GM19240 (cell line): ENCODE measurements around the gene SIN3B.
"Not testable (repeated sequence)": the region's sequence is repeated elsewhere in the genome, so short reads cannot be mapped to it uniquely, and the experiment has no call there.

Experiments
- DNase-seq: peaks from one replicate; pipeline ENCODE4 v3.0.0; 2011; ENCODE audit warnings: low spot score; ENCODE audit not compliant: insufficient read length

Gene SIN3B

DNA sequence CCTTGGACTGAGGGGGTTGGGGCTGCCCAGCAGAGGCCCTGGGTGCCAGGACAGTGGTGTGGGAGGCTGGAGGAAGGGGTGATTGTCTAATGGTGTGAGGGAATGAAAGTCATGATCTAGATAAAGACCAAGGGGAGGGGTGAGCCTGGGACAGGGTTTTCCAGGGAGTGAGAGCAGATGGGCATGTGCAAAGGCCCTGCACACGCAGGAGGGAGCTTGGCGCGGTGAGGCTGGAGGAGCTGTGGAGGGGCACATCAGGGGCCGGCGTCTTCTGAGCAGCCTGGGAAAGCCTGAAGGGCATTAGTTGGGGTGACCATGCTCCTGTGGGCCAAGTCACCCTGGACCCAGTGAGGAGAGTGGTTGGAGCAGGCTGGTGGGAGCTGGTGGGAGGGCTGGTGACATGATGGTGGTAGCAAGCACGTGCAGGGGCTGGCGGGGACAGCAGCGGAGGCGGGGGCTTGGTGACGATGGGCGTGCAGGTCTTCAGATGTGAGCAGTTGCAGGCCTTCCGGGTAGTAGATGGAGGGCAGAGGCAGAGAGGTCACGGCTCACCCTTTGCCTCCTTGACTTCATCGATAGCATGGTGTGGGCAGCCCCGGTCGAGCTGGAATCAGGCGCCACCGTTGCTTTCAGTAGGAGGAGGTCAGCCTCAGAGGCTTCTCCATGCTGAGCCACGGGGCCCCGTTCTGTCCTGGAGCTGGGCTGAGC, 39.4 kb downstream of the SIN3B start:
- DNase-seq, result no peak

DNA sequence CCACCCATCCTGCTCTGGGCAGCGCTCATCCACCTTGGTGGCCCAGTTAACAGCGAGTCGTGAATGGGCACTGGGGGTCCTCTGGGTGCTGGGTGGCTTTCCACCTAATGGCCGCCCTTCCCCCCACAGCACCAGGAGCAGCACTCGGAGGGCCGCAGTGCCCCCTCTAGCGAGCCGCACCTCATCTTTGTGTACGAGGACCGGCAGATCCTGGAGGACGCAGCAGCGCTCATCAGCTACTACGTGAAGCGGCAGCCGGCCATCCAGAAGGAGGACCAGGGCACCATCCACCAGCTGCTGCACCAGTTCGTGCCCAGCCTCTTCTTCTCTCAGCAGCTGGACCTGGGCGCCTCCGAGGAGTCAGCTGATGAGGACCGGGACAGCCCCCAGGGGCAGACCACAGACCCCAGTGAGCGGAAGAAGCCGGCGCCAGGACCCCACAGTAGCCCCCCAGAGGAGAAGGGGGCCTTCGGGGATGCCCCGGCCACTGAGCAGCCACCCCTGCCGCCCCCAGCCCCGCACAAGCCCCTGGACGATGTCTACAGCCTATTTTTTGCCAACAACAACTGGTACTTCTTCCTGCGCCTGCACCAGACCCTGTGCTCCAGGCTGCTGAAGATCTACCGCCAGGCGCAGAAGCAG, 40.3 kb downstream of the SIN3B start:
- DNase-seq, result no peak

DNA sequence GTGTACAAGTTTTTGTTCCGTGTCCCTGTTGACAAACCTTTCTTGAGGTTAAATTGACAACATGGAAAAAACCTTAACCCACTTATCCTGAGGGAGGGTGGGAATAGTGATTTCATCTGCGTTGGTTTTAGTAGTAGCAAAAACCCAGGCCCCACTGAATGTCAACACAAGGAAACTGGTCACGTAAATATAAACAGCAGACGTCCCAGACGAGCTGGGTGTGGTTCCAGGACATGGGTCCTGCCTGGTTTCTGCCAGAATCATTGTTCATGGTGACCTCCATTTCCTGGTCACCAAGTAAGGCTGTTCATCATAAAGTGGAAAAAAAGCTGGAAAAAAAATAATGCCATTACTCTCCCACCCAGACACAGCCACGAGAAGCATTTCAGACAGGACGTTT, 42.7 kb downstream of the SIN3B start:
- no peak for DNase-seq

DNA sequence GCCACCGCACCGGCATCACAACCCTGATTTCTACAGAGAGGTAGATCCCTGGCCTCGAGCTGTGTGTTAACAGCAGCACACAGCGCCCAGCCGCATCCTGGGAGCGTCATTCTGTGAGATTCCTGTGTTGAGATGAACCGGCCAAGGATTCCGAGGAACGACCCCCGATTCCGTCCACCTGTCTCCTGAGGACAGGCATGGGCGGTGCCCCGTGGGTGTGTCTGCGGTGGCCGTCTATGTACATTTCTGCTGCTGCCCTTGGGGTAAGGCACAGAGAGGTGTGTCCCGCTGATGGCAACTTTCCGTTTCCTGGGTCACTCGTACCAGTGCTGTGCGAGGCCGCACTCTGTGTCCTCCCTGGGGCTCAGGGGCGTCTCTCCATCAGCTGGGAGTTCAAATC, 43.5 kb downstream of the SIN3B start:
- DNase-seq, result no peak

DNA sequence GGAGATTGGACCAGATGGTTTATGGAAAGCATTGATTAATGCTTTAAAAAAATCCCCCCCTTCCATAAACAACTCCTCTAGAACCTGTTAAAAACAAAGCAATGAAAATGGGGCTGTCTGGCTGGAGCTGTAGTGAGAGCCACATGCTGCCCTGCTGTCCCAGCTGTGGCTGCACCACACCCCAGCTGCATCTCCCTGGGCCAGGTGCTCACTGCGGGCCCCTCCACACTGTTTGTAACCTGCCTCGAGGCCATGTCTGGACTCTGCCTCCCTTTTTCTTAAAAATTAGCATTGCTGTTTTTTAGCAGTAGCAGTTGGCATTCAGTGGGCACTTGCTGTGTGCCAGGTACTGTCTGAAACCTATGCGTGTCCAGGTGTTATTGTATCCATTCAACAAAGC, 44.4 kb downstream of the SIN3B start:
- DNase-seq, result no peak

DNA sequence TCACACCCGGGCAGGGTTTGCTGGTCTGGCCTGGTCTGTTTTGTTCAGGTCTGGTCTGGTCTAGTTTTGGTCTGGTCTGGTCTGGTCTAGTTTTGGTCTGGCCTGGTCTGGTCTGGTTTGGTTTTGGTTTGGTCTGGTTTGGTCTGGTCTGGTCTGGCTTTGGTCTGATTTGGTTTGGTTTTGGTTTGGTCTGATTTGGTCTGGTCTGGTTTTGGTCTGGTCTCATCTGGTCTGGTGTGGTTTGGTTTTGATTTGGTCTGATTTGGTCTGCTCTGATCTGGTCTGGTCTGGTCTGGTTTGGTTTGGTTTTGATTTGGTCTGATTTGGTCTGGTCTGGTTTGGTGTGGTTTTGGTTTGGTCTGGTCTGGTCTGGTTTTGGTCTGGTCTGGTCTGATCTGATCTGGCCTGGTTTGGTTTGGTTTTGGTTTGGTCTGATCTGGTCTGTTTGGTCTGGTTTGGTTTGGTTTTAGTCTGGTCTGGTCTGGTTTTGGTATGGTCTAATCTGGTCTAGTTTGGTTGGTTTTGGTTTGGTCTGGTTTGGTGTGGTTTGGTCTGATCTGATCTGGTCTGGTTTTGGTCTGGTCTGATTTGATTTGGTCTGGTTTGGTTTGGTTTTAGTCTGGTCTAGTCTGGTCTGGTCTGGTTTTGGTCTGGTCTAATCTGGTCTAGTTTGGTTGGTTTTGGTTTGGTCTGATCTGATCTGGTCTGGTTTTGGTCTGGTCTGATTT, 45.2 kb downstream of the SIN3B start:
- DNase-seq, result no peak

DNA sequence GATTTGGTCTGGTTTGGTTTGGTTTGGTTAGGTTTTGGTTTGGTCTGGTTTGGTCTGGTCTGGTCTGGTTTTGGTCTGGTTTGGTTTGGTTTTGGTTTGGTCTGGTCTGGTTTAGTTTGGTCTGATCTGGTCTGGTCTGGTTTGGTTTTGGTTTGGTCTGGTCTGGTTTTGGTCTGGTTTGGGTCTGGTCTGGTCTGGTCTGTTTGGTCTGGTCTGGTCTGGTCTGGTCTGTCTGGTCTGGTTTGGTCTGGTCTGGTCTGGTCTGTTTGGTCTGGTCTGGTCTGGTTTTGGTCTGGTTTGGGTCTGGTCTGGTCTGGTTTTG, 45.7 kb downstream of the SIN3B start:
- not testable (repeated sequence) for DNase-seq

DNA sequence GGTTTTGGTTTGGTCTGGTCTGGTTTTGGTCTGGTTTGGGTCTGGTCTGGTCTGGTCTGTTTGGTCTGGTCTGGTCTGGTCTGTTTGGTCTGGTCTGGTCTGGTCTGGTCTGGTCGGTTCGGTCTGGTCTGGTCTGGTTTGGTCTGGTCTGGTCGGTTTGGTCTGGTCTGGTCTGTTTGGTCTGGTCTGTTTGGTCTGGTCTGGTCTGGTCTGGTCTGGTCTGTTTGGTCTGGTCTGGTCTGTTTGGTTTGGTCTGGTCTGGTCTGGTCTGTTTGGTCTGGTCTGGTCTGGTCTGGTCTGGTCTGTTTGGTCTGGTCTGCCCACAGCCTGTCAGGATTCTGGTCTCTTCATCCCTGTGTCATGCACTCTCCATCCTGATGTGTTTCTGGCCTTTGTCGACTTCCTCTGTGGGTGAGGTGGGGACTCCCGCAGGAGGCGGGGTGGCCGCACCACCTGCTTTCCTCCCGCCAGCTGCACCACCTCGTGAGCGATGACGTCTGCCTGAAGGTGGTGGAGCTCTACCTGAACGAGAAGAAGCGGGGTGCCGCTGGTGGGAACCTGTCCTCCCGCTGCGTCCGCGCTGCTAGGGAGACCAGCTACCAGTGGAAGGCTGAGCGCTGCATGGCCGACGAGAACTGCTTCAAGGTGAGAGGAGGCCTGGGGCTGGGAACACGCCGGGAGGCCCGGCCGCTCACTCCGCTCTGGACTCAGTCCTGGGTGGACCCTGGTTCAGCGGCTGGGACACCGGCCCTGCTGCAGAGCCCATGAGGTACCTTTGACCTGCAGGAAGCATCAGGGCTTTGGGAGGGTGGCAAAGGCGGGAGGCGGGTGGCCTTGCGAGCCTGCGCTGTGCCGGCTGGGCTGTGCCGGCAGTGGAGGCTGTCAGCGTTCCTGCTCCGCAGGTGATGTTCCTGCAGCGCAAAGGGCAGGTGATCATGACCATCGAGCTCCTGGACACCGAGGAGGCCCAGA, 46.7 kb downstream of the SIN3B start:
- no peak for DNase-seq

DNA sequence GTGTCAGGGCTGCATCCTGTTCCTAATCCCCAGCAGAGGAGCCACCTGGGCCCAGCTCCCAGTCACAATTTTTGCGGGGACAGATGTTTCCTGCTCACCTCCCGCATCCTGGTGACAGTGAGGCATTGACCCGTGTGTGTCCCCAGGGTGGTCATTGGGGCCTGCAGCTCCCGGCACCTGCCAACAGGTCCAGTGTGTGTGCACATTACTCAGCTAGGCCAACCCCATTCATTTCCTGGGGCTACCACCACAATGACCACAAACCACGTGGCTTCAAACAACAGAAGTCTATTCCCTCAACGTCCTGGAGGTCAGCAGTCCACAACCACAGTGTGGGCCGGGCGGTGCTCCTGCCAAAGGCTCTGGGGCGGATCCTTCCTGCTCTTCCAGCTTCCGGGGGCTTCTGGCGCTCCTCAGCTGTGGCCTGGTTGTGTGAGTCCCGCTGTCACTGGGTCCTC, 47.7 kb downstream of the SIN3B start:
- DNase-seq, result no peak

DNA sequence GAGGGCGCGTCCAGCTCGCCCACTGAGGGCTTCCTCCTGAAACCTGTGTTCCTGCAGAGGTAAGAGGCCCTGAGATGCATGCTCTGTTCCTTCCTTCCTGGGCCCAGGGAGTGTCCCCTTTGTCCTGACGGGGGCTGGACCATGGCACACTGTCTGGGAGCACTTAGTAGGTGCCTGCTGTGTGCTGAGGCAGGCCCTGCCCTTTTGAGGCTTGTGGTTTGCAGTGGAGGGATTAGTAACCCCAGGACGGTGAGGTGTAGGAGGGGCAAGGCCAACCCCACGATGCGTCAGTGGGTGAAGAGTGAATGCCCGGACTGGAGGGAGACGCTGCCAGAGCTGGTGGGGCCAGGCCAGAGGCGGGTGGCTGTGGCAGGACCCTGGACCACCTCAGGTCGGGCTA, 48.4 kb downstream of the SIN3B start:
- no peak for DNase-seq

DNA sequence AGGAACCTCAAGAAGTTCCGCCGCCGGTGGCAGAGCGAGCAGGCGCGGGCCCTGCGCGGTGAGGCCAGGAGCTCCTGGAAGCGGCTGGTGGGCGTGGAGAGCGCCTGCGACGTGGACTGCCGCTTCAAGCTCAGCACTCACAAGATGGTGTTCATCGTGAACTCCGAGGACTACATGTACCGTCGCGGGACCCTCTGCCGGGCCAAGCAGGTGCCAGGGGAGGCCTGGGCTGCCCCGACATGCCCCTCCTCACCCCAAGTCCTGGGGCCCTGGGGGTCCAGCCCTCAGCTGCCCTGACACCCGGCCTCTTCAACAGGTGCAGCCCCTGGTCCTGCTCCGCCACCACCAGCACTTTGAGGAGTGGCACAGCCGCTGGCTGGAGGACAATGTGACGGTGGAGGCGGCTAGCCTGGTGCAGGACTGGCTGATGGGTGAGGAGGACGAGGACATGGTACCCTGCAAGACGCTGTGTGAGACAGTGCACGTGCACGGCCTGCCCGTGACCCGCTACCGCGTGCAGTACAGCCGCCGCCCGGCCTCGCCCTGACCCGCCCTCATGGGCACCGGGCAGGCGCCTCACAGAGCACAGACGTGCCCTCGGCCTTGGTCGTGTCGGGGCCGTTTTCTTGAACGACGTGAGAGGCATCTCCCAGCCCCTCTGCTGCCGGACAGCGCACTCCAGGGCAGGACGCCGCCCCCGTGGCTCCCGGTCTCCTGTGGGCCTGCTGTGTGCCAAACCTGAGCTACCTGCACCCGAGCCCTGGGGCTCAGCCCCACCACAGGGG, 49.2 kb downstream of the SIN3B start:
- no peak for DNase-seq

DNA sequence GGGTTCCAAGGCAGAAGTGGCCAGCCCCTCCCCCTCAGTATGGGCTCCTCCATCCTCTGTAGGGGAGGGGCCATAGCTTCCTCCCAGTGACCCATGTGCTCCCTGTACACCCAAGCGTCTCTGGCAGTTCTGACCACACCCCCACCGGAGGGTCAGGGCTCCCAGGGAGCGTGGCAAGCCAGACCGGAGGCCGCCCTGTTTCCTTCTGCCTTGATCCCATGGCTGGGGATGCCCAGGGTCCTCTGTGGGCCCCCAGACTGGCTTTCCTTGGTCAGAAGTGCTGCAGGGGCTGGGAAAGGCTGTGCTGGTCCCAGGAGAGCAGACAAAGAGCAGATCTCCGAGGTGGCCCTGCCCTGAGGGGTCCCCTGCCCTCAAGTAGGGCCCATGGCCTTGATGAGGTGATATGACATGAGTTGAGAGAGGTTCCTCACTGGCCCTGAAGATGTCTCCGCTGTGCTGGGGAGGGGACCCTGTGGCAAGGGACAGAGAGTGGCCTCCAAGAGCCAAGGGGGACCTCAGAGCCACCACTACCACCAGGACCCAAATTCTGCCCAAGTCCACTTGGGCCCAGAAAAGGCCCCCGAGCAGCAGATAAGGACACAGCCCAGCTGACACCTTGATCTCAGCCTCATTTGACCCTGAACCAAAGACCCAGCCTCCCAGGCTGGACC, 51.8 kb downstream of the SIN3B start:
- DNase-seq, result no peak

DNA sequence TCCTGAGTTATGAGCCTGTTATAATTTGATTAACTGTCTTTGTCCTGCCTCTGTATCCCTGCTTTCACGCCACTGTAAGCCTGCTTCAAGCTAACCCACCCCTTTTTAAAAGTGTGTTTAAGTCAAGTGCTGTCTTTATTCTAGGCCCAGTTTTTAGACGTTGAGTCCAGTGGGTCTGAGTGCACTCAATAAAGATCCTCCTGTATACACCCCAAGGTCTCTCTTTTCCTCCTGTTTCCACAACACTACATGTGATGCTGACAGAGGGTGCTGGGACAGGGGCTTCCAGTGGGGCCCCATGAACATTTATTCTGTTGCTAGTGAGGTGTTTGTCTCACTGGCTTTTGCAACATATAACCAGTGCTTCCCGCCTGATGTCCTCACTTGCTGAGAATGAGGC, 52.9 kb downstream of the SIN3B start:
- no peak for DNase-seq

DNA sequence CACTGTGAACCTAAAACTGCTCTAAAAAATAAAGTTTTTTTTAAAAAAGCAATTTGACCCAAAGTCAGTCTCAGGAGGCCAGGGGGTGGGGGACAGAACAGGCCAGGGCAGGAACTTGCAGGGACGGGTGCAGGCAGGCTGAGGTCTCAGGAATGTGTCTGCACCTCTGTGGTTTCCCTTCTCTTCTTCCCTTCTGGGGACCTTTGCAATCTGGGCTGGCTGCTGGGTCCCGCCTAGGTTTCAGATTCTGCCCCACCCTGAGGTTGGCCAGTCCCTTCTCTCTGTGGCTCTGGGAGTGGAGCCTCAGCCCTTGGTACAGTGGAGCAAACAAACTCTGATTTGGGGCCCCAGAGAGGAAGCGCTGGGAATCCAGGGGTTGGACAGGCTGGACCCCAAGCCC, 54.3 kb downstream of the SIN3B start:
- DNase-seq, result no peak

DNA sequence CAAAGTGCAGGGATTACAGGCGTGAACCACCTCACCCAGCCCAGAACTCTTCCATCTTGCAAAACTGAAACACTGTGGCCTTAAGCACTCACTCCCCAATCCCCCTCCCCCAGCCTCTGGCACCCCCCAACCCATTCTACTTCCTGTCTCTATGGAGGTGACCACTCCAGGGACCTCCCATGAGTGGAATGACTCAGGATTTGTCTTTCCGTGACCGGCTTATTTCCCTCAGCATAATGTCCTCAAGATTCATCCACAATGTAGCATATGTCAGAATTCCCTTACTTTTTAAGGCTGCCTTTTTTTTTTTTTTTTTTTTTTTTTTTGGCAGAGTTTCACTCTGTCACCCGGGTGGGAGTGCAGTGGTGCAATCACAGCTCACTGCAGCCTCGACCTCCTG, 56.0 kb downstream of the SIN3B start:
- no peak for DNase-seq

DNA sequence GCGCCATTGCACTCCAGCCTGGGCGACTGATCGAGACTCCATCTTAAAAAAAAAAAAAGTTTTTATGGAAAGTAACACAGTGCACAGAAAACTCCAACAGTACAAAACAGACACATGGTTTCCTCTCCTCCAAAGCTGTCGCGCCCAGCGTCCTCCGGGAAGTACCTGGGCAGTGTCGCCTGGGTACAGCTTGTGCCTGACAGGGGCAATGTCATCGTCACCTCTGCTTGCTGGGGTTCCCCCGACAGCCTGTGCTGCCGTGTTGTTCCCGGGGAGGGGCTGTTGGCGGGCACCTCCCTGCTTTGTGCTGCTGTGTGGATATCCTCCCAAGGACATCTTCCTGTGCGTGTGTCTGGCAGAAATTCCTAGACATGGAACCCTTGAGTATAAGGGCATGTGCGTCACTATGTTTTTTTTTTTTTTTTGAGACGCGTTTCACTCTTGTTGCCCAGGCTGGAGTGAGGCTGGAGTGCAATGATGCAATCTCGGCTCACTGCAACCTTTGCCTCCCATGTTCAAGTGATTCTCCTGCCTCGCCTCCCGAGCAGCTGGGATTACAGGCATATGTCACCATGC, 57.2 kb downstream of the SIN3B start:
- no peak for DNase-seq

DNA sequence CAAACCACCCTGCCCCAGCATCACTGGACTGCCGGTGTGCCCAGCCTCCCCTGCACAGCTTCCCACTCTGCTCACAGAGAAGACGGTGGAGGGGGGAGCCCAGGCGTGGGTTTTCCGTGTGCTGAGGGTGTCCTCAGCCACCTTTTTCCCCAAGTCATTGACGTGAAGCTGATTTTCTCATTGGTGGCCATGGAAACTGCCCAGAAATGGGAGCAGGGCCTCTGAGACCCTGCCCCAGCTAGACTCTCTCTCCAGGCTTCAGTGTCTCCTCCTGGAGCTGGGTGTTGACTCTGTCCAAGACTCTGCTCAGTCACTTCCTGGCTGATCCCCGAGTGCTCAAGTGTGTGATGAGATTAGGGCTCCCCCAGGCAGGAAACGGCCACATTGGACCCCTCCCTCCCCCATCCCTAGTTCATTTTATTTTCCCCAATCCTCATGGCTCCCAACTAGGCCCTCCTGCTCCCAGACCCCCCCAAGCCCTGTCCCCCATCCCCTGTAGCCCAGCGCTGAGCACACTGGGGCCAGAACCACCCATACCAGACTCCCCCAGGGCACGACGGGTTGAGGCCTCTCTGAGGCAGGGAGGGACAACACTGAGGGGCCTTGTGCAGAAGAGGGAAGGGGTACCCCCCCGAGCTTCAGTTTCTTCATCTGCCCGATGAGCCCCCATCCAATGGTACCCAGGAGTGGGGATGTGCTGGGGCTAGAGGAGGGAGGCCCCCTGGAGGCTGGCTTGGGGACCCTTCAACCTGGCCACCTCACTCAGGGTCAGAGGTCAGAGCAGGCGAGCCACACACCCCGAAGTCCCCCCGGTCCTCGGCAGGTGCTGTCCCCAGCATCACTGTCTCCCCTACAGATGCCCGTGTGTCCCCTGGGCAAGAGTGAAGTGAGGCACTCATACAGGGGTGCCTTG, 58.4 kb downstream of the SIN3B start:
- DNase-seq, result no peak

DNA sequence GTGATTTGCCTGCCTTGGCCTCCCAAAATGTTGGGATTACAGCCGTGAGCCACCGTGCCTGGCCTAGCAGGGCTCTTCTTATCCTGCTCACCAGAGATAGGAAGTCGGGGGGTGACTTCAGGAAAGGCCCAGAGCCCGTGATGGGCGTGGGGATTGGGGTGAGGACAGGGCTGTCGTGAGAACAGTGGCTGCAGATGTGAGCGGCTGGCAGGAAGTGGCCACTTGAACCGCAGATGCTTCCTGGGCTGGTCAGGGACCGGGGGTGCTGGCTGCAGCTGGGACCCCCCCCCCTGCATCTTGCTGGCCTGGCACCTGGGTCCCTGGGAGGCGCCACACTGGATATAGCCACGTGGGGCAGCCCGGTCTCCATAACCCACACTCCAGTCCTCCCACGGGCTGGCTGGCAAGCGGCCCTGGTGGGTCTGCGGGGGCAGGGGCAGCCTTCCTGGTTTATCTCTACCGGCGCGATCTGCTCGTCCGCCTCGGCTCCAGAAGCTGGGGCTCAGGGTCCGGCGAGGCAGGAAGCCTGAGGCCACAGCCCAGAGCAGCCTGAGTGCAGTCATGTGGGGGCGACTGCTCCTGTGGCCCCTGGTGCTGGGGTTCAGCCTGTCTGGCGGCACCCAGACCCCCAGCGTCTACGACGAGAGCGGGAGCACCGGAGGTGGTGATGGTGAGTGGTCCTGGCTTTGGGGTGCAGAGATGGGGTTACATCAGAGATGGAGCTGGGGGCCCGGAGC, 59.6 kb downstream of the SIN3B start, which contains the start of gene F2RL3:
Gene F2RL3, plus strand, starts transcription at position 371 of the 737 bp plus-strand sequence. Its CDS starts 191 bp downstream, at position 562.
- DNase-seq, result no peak
